HK-2 (cell line): Measurements from ENCODE around the gene FAM81B.

Source experiments
- DNase-seq: peaks from one replicate; pipeline ENCODE4 v3.0.0-alpha.2; 2018; ENCODE audit not compliant: unreplicated experiment

FAM81B gene

DNA sequence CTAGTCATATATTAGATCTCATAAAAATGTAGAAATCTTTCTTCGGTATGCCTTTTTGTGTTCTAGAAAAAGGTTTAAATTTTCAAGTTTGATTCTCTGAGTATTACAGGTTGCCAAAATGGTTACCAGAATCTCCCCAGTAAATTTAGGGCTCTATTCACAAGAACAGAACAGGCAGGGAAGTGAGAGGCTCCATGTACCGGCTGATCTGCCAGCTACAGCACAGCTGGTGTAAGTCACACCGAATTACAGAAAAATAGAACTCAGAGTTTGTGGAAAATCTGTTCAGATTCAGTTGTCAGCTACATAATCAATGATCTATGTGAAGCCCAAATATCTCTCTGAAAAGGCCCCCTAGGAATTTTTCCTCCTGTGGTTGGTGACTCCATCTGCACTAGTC is 10.5 kb downstream of the FAM81B start:
- no peak for DNase-seq

DNA sequence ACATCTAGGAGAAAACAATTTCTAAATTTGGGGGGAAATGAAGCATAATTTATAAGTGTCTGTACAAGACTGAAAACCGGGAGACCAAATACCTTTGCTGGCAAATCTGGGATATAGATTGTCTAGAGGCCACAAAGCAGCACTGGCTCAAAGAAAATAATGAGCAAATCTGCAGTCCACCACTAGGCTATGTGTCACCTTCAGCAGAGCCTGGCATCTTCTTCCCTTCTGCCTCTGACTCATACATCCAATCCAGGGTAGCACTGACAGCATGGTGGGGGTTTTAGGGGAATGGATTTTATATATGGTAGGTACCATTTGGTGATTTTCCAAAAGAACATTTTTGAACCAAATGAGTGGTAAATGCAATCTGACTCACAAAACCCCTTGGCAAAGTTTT is 12.8 kb downstream of the FAM81B start:
- DNase-seq = peak; percentile 2

DNA sequence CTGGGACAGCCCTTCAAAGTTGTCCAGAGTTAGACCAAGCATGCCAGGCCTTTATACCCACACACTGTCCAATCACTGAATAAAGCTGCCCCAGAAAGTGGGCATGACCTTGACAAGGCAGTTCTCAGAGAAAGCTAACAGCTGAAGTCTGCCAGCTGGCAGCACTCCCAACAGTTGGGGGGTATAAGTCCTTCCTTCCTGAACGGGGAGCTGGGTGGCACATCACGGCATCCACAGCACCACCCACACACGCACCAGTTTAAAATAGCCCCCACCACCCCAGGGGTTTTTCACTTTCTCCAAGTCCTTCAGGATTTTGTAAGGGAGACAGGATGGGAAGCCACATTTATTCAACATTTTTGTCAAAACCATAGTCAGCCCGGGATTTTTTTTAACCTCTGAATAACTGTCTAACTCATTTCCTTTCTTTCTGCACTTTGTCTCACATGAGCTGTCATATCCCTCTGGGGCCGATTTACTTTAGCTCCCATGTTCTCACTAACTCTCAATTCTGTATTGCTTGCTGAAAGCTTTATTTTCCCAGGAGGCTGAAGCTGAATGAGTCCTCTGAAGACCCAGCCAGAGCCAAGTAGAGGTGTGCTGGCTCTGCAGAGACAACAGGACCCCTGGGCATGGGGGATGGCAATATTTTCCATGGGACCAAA is 15.4 kb downstream of the FAM81B start:
- DNase-seq = no peak

DNA sequence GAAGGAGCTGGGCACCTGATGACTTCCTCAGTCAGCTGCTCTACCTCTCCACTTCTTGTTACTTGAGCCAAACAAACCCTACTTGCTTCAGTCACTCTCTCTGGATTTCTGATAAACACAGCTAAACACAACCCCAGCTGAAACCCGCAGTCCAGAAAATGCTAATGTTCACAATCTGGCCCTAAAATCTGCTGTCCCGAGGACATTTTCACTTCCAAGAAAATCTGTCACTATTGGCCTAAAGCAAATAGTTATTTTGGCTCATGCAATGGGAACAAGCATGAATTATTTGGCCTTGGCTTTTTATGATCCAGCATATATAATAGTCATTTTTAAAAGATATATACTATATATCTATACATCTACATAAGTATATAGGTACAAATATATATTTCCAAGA is 19.1 kb downstream of the FAM81B start:
- no peak for DNase-seq

DNA sequence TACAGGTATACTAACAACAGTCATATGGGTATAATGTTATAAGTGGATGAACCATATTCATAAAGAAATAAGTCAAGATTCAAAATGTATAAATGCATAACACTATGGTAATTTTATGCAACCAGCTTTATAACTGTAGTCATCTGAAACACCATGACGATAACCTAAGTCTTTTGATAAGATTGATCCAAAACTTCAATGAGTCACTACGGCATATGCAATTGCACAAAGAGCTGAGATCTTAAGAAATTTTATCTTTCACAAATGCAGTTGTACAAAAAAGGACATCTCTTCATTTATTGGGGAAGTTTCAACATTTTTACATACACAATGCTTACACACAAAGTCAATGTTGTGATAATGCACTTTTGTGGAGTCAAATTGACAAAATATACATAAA is 20.3 kb downstream of the FAM81B start:
- DNase-seq = no peak

DNA sequence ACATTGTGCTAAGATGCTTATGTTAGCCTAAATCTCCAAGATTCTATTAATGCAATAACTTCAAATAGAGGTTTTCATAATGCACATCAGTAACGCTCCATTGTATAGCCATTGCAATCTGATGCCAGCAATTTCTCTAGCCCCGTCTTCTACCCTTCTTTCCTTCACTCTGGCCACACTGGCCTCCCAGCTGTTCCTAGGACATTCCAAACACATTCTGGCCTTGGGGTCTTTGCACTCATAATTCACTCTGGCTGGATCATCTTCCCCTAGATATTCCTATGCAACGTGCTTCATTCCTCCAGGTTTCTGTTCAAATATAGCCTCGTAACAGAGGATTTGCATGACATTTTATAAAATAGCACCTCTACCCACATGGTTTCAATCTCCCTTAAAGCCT is 23.3 kb downstream of the FAM81B start:
- DNase-seq = no peak

DNA sequence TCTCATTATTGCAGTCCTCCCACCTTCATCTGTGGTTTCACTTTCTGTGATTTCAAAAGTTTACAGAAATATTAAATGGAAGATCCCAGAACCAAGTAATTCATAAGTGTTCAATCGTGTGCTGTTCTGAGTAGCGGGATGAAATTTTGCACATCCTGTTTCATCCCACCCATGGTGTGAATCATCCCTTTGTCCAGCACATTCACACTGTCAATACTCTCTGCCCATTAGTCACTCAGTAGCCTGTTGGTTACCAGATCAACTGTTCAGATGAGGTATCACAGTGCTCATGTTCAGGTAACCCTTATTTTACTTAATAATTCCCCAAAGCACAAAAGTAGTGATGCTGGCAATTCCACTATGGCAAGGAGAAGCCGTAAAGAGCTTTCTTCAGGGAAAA is 26.8 kb downstream of the FAM81B start:
- no peak for DNase-seq

DNA sequence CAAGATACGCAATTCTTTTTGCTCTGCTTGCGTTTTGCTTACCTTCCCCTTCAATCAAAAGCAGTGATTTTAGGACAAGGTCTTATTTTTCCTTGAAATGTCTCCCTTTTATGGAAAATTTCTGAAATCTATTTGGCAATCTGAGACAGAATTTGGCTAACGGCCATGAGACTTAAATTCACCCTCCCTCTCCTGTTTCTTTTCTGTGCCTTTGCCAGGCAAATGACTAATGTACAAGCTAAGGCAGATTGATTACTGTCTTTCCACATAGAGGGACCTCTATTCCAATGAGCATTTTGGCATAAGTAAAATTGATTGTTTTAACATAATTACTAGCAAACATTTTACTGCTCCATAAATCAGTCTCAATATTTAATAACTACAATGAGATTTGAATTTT is 31.7 kb downstream of the FAM81B start:
- no peak for DNase-seq

DNA sequence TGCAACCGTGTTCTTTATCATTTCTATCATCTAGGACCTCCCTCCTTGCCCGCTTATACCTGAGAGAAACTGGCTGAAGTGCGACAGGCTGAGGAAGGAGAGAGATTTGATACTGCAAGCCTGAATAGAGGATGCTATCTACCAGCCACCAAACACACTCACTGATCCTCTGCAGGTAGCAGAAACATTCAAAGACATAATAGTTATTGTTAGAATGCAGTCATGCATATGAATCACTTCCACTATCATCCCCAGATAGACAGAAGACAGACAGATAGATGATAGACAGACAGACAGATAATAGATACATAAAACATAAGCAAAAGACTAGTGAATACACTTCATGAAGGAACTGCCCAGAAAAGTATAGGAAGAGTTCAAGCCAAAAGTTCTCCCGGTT is 32.9 kb downstream of the FAM81B start:
- no peak for DNase-seq

DNA sequence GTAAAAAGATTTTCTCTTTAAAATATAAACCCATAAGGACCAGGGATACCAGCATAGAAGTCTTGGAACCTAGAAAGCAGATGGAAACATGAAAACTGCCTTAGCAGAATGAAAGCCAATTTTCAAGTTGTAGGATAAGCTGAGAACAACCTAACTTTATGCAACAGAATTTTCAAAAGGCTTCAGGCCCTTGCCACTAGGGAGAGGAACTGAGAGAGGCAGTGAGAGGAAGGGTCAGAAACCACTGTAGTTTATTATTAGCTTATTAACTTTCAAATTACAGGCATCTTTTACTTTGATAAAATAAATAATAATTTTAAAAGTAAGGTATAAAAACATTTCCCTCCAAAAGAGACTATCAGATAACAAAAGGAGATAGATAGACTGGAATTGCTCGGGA is 33.4 kb downstream of the FAM81B start:
- no peak for DNase-seq

DNA sequence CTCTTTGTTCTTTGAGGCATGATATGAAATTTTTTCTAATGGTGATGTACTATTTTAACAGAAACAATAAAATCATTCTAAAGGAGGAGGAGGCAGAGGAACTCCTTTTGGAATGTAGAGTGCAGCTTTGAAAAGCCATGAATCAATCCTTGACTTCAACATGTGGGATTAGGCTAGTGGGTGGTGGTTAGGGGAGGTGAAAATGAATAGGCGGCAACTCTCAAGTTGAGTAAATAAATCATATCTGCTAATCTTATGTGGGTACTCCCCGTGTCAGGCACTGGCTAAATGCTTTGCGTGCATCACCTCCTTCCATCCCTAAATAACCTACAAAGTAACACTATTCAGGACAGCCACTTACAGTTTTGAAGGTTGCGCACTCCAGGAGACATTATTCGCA is 35.1 kb downstream of the FAM81B start:
- no peak for DNase-seq

DNA sequence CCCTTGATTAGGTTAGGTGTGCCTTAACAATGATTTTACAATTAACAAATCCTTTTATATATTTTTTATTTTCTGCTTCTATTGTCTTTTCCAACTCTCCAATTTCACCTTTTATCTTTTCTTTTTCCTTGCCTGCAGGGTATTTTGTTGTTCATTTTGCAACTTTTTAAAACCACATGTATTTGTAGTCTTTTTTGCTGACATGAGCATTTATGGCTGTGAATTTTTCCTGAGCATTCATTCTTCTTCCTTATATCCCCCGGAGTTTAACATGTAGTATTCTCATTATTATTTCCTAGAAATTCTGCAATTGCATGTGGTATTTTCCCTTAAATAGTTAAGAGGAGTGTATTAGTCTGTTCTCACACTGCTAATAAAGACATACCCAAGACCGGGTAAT is 41.6 kb downstream of the FAM81B start:
- no peak for DNase-seq

DNA sequence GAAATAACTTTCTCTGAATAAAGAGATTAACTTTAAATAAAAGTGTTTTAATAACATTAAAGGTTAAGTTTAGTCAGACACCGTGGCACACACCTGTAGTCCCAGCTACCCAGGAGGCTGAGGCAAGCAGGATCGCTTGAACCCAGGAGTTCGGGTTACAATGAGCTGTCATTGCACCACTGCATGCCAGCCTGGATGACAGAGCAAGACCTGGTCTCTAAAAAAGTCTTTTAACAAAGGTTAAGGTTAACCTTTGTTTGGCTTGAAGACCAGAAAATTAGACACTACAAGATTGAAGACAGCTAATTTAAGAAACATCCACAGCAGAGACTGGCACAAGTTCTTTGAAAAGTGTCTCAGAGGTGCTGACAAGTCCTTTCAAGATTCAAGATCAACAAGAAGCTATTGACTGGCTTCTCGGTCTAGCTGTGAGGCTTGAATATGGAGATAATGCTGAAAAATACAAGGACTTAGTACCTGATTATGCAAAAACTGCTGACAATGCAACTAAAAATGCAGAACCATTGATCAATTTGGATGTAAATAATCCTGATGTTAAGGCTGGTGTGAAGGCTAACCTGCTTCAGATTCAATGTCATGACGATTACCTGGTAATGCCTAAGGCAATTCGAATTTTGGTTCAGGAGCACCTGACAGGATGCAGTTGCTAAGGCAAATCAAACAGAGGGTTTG is 48.8 kb downstream of the FAM81B start:
- no peak for DNase-seq

DNA sequence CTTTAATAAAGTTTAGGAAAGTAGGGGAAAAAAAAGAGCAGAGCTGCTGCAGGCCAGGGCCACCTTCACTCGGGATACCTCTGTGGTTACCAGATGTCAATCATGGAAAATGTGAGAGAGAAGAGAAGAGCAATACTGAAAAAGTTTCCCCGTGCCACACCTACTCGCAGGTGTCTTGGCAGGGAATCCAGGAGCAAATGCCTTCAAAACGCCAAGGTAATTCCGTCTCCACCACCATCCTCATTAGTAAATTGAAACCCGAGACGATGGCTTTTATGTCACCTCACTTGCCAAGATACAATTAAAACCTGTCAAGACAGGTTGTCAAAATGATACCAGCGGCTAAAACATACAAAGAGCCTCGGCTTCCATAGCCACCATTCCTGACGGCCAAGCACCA is 49.7 kb downstream of the FAM81B start:
- no peak for DNase-seq

DNA sequence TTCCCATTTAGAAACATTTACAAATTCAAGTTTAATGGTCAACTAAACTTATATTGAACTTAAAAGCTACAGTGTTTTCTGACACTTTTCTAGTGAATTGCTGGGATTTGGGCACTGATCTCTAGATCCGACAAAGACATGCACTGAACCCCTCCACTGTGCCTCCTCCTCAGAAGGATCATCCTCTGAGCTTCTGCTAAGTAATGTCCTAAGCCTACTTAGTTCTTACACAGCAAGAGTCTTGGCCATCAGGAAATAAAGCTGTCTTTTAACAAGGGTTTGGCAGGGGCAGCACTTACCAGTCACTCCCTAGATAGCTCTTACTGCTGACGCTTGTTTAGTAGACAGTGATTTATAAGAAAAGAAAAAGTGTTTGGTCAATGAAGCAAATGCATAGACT is 50.5 kb downstream of the FAM81B start:
- DNase-seq = no peak

DNA sequence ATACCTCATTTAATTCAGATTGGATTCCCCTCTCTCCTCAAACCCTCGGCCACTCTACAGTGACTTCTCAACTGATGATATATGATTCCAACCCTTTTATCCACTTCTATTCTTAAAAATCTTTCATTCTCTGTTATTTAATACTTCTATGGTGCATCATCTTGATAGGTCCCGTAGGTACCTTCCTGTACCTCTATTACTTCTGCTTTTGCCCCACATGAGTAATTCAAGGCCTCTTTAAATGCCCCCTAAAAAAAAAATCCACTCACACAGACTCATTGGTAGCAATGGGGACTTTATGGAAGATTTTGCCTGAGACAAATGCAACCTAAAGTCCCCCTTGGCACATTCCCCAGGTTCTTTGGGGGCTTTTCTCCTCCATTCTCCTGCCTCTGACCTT is 54.3 kb downstream of the FAM81B start:
- DNase-seq = no peak

DNA sequence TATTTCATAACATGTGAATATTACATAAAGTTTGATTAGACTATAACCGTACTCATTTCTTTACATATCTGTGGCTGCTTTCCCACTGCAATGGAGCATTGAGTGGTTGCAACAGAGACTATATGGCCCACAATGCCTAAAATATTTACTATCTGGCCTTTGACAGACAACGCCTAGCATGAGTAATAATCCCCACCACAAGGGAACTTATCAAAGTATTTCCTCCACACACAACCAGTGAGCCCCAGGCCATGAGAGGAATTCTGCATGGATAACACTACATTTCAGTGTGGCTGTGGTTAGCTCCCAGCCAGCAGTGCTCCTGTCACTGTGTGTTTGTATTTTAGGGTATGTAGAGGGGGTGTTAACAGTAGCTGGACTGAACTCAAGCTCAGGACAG is 54.8 kb downstream of the FAM81B start:
- DNase-seq = peak; percentile 19

DNA sequence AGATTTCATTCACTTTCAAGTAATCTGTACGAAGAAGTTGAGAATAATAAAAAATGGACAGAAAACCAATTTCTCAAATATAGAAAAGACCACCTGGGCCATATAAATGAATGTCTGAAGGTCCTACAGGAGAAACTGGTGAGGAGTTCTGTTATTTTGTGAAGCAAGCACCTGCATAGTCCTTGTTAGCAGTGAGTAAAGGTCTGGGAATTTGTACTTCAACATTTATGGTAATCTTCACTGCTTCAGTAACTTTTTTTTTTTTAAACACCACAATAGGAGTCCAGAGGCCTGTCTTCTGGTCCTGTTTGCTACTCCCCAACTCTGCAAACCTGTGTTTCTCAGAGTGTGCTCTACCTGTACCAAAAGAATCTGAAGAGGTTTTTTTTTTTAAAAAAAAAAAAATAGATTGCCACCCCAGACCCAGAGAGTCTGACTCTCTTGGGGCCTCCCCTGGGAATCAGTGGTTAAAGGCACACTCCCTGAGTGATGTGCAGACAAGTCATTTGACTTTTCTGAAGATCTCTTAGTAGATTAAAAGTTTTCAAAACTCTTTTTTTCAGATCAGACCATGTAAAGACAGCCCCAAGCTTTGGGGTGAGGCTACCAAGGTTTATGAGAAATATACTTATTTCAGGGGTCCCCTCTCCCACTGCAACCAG is 55.5 kb downstream of the FAM81B start:
- no peak for DNase-seq

DNA sequence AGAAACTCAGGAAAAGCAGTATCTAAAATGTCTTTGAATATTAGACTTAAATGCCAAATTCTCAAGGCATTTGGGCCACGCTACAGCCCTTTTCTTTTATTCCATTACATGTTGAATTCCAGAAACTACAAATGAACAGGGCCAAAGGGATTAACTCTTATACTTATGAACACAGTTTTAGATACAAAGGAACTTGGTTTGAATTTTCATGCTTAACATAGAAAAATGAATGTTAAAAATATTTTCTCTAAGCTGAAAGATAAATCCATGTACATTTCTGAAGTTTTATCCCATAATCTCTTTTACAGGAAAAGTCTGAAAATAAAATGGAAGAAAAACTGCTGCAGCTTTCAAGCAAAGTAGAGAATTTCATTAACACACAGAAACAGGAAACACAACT is 56.8 kb downstream of the FAM81B start:
- DNase-seq = no peak

DNA sequence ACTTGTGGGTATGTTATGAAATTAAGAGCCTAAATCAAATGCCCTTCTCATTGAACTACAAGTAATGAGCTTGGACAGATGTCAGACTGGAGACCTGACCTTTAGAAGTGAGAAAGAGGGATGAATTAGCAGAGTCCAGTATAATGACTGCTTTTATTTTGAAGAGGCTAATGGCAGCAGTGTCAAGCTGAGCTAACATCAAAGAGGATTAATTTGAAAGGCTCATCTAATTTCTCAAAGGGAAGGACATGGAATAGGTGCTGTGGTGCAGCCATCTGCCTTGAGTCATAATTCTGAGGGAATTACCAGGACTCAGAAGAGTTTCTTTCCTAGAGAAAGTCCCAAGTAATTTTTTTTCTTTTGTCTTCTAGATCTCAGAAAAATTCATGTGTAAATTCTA is 57.6 kb downstream of the FAM81B start:
- DNase-seq = no peak

DNA sequence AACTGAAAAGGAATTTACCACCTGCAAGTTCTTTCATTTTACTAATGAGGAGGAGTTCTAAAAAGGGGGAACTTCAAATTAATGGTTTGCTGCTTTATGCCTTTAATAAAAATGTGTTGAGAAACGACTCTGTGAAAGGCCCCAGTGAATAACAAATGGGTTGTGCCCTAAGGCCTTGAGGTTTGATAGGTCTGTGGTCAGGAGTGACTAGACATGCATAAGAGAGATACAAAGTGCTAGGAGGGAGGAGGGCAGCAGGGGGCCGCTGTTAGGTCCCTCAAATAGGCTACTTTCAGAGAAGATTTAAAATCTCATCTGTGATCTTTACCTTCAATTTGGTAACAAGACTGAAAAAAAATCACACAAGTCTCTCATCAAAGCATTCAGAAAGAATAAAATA is 58.3 kb downstream of the FAM81B start:
- DNase-seq = no peak

DNA sequence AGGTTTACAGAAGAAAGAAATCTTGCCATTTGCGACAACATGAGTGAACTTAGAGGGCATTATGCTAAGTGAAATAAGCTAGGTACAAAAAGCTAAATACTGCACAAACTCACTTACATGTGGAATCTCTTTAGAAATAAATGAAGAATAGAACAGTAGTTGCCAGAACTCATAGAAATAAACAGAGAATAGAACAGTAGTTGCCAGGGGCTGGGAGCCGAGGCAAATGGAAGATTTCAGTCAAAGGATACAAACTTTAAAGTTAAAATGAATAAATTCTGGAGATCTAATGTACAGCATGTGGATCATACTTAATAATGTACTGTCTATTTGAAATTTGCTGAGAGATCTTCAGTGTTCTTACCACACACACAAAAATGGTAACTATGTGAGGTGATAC is 63.4 kb downstream of the FAM81B start:
- no peak for DNase-seq

DNA sequence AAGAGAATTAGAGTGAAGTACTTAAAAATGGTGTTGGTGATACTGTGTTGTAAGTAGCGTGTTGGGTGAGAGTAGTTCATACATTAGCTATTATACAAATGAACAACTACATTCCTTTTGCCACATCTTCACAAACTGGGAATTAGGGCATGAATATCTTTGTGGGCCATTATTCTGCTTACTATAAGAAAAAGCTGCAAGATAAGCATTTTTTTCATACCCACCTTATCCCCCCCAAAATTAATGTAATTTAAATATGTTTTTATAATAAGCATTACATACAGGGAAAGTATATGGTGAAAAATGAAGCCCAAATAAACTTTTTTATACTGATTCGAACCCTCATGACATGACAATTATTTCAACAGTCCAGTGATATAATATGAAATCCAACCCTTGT is 69.5 kb downstream of the FAM81B start:
- no peak for DNase-seq
